Loucy (cell line): ENCODE measurements around the gene AMDHD1.

ENCODE experiments used
- H2AFZ ChIP-seq: fragments of 200-600 bp; sonication (generic); 2 replicates; pipeline ENCODE4 v1.6.0; 2016; ENCODE audit warnings: antibody characterized with exemption, mild to moderate bottlenecking, low read length, moderate library complexity
- H3F3A ChIP-seq: fragments of 200-600 bp; 2 replicates; pipeline ENCODE4 v1.6.0; 2016; ENCODE audit warnings: antibody characterized with exemption, low read depth, mild to moderate bottlenecking
- H3K27me3 ChIP-seq: fragments of 200-600 bp; sonication (generic); 2 replicates; pipeline ENCODE4 v1.6.1; 2014; ENCODE audit warnings: low read length, mild to moderate bottlenecking; ENCODE audit not compliant: insufficient read depth, poor library complexity, severe bottlenecking
- H3K36me3 ChIP-seq: fragments of 200-600 bp; sonication (generic); 2 replicates; pipeline ENCODE4 v1.6.1; 2016; ENCODE audit warnings: low read length; ENCODE audit not compliant: insufficient read depth
- H3K4me1 ChIP-seq: fragments of 200-600 bp; sonication (generic); 2 replicates; pipeline ENCODE4 v1.5.1; 2014; ENCODE audit warnings: low read length, mild to moderate bottlenecking; ENCODE audit not compliant: insufficient read depth, poor library complexity, severe bottlenecking
- H3K4me2 ChIP-seq: fragments of 200-600 bp; sonication (generic); 2 replicates; pipeline ENCODE4 v1.6.0; 2014; ENCODE audit warnings: antibody characterized with exemption, low read length, low read depth, mild to moderate bottlenecking; ENCODE audit not compliant: poor library complexity, severe bottlenecking
- H3K4me3 ChIP-seq: fragments of 200-600 bp; sonication (generic); 2 replicates; pipeline ENCODE4 v1.5.1; 2014; ENCODE audit warnings: low read length, mild to moderate bottlenecking, mixed read lengths; ENCODE audit not compliant: poor library complexity, severe bottlenecking
- H3K79me2 ChIP-seq: fragments of 200-600 bp; sonication (generic); 2 replicates; pipeline ENCODE4 v1.6.1; 2014; ENCODE audit warnings: low read length; ENCODE audit not compliant: insufficient read depth
- H3K9ac ChIP-seq: fragments of 200-600 bp; sonication (generic); 2 replicates; pipeline ENCODE4 v1.6.0; 2014; ENCODE audit warnings: mild to moderate bottlenecking, low read depth, low read length, moderate library complexity; ENCODE audit not compliant: poor library complexity, severe bottlenecking
- H3K9me2 ChIP-seq: fragments of 200-600 bp; sonication (generic); replicated peaks from 2 replicates; pipeline ENCODE4 v1.6.1; 2016; ENCODE audit warnings: low read depth, low read length, mixed read lengths
- H3K9me3 ChIP-seq: fragments of 200-600 bp; sonication (generic); 2 replicates; pipeline ENCODE4 v1.6.1; 2014; ENCODE audit warnings: mild to moderate bottlenecking, antibody characterized with exemption, low read length, low read depth; ENCODE audit not compliant: insufficient read depth
- H4K20me1 ChIP-seq: fragments of 200-600 bp; sonication (generic); 2 replicates; pipeline ENCODE4 v1.6.0; 2014; ENCODE audit warnings: antibody characterized with exemption, low read length, mild to moderate bottlenecking; ENCODE audit not compliant: insufficient read depth, poor library complexity, severe bottlenecking
- CTCF ChIP-seq: fragments of 200-600 bp; sonication (generic); conservative IDR thresholded peaks from 2 replicates; pipeline ENCODE4 v1.5.1; 2014; ENCODE audit warnings: mild to moderate bottlenecking, antibody characterized with exemption, low read length
- EZH2phosphoT487 ChIP-seq: fragments of 200-600 bp; IDR thresholded peaks from 2 replicates; pipeline ENCODE4 v1.6.1; 2018; ENCODE audit warnings: antibody characterized with exemption, mild to moderate bottlenecking, moderate library complexity, borderline replicate concordance

Gene AMDHD1

DNA sequence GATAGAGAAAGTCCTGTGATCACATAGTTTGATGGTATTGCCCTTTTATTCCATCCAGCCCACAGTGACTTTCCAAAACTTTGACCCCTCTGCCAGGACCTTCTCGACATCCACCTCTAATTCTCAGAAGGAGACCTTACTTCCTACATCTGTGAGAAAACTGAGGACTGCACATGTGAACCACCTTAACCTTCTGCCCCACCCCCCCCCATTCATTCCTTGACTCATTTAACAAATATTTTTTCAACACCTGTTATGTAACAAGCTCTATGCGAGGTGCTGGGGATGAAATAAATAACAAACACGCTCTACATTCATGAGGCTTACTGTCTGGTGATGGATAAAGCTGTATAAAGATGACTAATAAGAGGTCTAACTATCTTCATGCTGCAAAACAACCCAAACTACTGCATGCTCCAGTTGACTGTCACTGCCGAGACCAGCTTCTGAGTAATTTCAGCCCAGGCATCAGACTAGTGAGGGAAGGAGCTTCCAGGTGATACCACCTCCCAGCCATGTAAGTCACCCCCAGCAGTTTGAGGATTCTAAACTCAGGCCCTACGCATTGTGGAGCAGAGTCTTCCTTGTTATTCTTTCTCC is 54.9 kb downstream of the AMDHD1 start:
- Histone ChIP-seq H3K36me3 (peaks cover 5% of the 10 kb centered on the region; the same call in 1 of the 2 replicates), H3K27me3 (no peaks in the 10 kb centered on the region), H3K4me2 (no peak overlapping the region), H3K4me1 (no peaks in the 10 kb centered on the region), H3K9ac (no peak overlapping the region), H3K9me3 (no peaks in the 10 kb centered on the region), H2AFZ (no peak overlapping the region), H3K4me3 (no peak overlapping the region), H3K9me2 (no peaks in the 10 kb centered on the region), H3F3A (no peaks in the 10 kb centered on the region), H3K79me2 (no peaks in the 10 kb centered on the region), H4K20me1 (no peaks in the 10 kb centered on the region)
- TF ChIP-seq CTCF (no peak), EZH2phosphoT487 (no peak)

DNA sequence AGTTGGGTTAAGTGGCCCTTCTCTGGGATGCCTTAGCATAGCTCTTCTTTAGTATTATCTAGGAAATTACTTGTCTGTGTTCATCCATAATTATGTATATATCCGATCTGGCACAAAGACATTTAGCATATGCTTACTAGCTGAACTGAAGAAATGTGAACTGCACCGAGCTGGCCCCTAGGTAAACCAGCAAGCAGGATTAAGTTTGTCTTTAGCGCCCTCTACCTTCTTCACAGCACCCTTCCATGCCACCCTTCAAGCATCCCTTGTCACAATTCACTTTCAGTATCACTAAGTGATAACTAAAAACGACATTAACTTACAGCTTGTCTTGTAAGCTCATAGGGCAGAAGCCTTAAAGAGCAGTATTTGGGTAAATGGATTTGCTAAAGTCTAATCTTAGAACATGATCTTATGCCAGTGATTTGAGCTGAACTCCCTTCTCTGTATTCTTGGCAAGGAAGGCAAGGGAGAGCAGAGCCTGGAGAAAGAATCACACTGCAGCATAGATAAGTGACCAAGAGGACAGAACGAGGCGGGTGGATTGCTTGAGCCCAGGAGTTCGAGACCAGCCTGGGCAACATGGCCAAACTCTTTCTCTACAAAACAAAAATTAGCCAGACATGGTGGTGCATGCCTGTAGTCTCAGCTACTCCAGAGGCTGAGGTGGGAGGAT is 55.6 kb downstream of the AMDHD1 start:
- H3K9ac ChIP-seq, result no peak overlapping the region
- no peak overlapping the region for H3K4me3 ChIP-seq
- no peaks in the 10 kb centered on the region for H4K20me1 ChIP-seq
- no peaks in the 10 kb centered on the region for H3K79me2 ChIP-seq
- no peak overlapping the region for H3K4me2 ChIP-seq
- peak; percentile 85 for TF ChIP-seq CTCF
- TF ChIP-seq EZH2phosphoT487, result no peak
- H3K9me2 ChIP-seq, result no peaks in the 10 kb centered on the region
- no peaks in the 10 kb centered on the region for H3K9me3 ChIP-seq
- no peaks in the 10 kb centered on the region for H3F3A ChIP-seq
- no peak overlapping the region for H2AFZ ChIP-seq
- peaks cover 9% of the 10 kb centered on the region; the same call in 1 of the 2 replicates for H3K36me3 ChIP-seq
- no peaks in the 10 kb centered on the region for H3K4me1 ChIP-seq
- H3K27me3 ChIP-seq, result no peaks in the 10 kb centered on the region

DNA sequence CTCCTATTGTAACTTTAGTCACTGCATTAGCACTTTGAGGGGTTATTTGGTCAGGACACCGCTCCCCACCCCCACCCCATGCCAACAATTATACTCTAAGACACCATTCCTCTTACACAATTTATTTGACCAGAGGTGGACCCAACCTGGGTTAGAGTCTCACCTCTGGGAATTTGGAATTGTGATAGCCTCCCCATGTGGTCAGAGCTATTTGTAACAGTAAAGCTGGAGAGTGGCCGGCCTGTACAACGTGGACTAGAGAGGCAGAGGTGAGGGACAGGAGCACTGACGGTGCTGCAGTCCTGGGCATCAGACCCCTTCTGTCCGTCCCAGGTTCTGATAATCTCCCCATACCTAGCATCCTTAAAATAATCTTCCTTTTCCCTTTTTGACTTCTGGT is 56.4 kb downstream of the AMDHD1 start:
- TF ChIP-seq CTCF (no peak), EZH2phosphoT487 (no peak)
- no peak overlapping the region for H3K9ac ChIP-seq
- H3K9me3 ChIP-seq, result no peaks in the 10 kb centered on the region
- no peaks in the 10 kb centered on the region for H3F3A ChIP-seq
- H3K9me2 ChIP-seq, result no peaks in the 10 kb centered on the region
- peaks cover 12% of the 10 kb centered on the region; the same call in 1 of the 2 replicates for H3K36me3 ChIP-seq
- H2AFZ ChIP-seq, result no peak overlapping the region
- H4K20me1 ChIP-seq, result no peaks in the 10 kb centered on the region
- H3K4me1 ChIP-seq, result no peaks in the 10 kb centered on the region
- no peak overlapping the region for H3K4me3 ChIP-seq
- H3K27me3 ChIP-seq, result no peaks in the 10 kb centered on the region
- no peaks in the 10 kb centered on the region for H3K79me2 ChIP-seq
- no peak overlapping the region for H3K4me2 ChIP-seq
